ENCODE results near the gene TBC1D22A.

Gene TBC1D22A

DNA sequence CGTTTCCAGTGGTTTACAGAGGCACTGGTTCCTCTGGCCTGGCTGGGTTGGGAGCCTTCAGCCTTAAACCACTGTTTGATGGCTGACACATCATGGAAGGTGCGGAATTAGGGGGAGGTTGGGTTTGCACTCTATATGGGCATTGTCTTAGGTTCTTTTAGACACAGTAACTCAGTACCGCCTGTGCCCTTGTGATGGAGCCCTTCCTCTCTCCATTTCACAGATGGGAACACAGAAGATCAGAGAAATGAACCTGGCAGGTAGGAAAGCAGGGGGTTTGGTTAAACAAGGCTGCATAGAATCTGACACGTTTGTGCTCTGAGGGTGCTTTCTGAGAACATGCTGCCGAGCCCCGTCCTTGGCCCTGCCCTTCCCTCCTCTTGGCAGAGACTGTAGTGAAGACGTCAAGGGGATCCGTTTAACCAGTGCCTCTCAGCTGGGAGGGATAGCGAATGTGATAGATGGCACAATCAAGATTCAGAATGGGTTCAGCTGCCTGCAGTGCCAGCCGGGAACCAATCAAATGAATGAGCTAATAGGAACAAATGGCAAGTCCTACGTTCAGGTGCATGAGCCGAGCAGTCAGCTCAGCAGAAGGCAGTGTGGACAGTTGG is 228.6 kb downstream of the TBC1D22A start:
- DNase-seq (ENCODE audit: low read depth in 1 of 2, low spot score in 1 of 2) = no peak

GRCh38 chr22:46991666-46992065 is 229.2 kb downstream of the TBC1D22A start:
- no peak for DNase-seq (ENCODE audit: low read depth in 1 of 2, low spot score in 1 of 2)

DNA sequence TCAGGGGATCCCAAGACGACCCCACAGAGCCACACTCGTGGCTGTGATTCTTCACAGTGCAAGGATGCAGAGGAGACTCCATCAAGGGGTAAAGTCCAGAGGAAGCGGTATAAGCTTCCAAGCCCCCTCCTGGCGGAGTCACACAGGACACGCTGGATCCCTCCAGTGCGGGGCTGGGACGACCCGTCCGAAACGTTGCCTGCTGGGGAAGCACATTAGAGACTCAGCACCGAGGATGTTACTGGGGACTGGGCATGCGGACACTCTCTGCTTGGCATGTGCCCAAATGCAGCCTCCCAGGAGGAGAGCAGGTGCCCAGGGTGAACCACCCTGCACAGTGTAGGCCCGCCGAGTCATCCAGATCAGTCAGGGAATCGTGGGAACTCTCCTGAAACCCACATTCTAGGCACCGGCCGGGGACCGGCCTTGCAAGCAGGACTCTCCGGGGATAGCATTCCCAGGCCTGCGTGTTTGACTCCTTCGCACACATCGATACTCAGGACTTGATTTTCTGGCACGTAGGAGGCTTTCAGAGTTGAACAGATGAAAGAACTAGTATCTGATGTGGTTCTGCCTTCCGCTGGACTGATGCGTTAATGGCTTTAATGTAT is 229.8 kb downstream of the TBC1D22A start:
- no peak for DNase-seq (ENCODE audit: low read depth in 1 of 2, low spot score in 1 of 2)

DNA sequence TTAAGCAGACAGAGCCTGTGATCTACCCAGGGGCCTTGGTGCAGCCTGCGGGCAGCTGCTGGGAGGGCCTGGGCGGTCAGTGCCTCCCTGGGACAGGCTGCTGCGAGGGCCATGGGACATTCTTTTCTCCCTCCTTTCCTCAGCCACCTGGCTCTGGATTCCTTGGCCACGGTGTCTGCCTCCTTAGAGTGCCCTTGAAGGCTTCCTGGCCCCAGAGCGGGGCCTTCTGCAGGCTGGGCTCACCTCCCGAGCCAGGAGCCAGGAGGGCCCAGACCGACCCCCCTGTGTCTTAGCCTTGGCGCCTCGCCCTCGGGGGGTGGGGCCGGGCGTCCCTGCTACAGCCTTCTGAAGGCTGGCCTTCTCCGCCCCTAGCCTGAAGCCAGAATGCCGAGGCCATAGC is 231.2 kb downstream of the TBC1D22A start:
- DNase-seq (ENCODE audit: low read depth in 1 of 2, low spot score in 1 of 2) = no peak

DNA sequence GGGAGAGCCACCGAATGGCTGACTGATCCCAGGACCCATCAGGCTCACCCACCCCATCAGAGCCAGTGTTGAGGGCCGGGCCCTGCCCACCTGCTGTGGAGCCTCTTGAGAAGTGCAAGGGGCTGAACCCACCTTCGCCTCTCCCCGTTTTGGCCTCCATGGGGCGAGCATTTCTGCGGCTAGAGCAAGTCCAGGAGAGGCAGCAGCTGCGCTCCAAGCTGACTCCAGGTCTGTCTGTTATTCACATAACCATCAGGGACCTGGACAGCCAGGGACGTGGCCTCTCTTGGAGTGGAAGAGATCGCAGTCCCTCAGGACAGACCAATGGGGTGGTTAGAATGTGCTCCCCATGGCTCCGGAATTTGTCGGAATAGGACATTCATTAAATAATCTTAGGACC is 231.8 kb downstream of the TBC1D22A start:
- DNase-seq (ENCODE audit: low read depth in 1 of 2, low spot score in 1 of 2) = no peak

DNA sequence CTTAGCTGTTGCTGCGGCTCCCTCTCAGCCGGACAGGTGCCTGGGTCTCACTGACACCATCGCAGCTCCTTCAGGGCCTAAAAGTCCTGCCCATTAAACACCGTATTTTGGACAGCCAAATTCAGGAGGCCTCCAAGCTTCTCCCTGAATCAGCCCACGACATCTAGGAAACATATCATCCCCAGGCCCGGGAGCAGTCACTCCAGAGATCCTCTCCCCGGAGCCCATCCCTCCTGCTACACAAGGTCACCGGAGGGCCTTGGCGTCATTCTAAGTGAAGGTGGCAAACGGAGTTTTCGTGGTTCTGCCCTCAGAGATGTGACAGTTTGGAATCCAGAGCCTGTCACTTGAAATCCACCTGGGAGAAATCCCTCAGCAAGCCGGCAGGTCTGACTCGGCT is 232.5 kb downstream of the TBC1D22A start:
- no peak for DNase-seq (ENCODE audit: low read depth in 1 of 2, low spot score in 1 of 2)

DNA sequence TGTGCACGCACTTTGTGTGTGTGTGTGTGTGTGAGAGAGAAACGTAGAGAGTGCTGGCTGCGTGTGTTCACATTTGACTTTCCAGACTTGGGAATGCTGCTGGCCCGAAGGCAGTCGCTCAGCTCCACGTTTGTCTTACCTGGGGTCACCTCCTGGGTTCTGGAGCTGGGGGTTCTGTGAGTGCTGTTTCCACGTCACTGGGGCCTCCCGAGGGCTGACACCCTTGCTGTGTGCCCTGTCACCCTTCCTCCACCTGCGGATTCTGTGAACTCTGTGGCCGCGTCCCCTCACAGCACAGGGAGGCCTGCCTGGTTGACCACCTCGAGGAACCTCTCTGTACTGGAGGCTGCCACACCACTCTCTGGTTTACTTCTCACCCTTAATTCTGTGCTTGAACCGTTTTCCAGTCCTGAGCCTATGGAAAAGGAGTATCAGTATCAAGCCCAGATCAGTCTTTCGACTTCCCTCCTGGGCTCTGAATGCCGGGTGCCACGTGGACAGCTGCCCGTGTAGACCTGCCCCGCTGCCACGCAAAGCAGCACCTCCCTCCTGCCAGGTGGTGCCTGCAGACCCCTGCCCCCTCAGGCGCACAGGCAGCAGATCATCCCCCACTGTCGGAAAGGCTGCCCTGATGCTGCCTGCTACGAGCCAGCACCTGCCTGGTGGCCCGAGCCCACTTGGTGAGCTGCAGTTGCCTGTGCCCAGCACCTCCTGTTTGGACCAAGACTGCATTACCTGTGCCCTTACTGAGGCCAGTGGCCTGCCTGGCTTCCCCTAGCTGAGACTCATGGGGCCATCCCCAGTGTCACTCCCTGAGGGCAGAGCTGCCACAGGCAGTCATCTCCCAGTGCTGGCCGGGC is 233.3 kb downstream of the TBC1D22A start:
- no peak for DNase-seq (ENCODE audit: low read depth in 1 of 2, low spot score in 1 of 2)

GRCh38 chr22:46996595-46997310 is 234.3 kb downstream of the TBC1D22A start:
- no peak for DNase-seq (ENCODE audit: low read depth in 1 of 2, low spot score in 1 of 2)

GRCh38 chr22:46997311-46997970 is 235.0 kb downstream of the TBC1D22A start:
- DNase-seq (ENCODE audit: low read depth in 1 of 2, low spot score in 1 of 2) = no peak

- no peak for DNase-seq (ENCODE audit: low read depth in 1 of 2, low spot score in 1 of 2)
Observed at GRCh38 chr22:46998331-46998730, 235.9 kb downstream of the TBC1D22A start.

DNA sequence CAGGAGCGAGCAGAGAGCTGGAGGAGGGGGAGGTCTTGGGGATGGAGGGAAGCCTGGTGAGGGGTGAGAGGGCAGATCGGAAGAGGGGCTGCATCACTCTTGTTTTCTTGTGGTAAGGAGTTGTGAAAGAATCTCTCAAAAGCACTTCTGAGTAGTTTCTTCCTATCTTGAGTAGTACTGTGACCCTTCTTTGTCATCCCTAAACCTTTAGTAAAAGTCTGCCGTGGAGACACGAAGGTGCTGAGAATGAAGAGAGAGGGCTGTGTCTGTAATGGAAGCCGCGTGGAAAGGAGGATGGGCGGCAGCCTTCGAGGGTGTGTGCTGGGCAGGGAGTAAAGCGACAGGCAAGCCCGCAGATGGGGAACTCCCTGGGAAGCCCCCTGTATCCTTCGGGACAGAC is 237.8 kb downstream of the TBC1D22A start:
- no peak for DNase-seq (ENCODE audit: low read depth in 1 of 2, low spot score in 1 of 2)

DNA sequence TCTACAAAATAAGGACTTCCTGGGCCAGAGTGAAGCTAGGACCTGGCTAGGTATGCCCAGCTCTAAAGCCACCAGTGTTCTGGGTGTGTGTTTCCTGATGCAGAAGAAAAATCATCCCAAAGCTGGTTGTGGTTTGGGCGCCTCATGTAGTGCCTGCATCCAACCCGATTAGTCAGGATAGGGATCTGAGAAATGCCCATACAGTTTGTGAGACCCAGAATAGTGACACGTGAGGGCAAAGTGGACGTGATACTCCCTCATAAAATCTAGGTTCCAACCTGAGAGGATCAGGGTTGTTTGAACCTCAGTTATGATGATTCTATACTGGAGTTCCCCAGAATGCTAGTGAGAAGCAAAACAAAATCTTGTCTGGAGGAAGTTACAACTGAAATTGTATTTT is 238.4 kb downstream of the TBC1D22A start:
- no peak for DNase-seq (ENCODE audit: low read depth in 1 of 2, low spot score in 1 of 2)

GRCh38 chr22:47001288-47001687 is 238.8 kb downstream of the TBC1D22A start:
- DNase-seq (ENCODE audit: low read depth in 1 of 2, low spot score in 1 of 2) = no peak

GRCh38 chr22:47002692-47003091 is 240.2 kb downstream of the TBC1D22A start:
- DNase-seq (ENCODE audit: low read depth in 1 of 2, low spot score in 1 of 2) = no peak

GRCh38 chr22:47005506-47006408 is 243.3 kb downstream of the TBC1D22A start:
- DNase-seq (ENCODE audit: low read depth in 1 of 2, low spot score in 1 of 2) = no peak

GRCh38 chr22:47006433-47006832 is 244.0 kb downstream of the TBC1D22A start:
- DNase-seq (ENCODE audit: low read depth in 1 of 2, low spot score in 1 of 2) = no peak

DNA sequence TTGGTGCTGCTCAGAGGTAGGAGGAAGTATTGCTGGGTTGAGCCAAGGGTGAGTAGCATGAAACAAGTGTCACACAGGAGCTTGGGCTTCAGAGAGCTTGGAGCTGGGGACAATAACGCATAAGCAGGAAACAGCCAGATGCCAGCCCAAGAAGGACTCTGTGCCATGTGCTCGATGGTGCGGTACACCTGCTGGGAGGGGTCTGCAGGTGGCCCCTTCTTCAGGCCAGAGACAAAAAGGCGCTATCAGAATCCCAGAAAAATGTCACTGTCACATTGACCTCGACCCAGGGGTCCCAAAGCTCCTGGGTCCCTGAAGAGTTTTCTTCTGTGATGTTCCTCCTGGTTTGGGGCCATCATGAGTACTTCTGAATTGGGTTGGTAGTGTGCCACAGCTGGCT is 244.4 kb downstream of the TBC1D22A start:
- no peak for DNase-seq (ENCODE audit: low read depth in 1 of 2, low spot score in 1 of 2)

DNA sequence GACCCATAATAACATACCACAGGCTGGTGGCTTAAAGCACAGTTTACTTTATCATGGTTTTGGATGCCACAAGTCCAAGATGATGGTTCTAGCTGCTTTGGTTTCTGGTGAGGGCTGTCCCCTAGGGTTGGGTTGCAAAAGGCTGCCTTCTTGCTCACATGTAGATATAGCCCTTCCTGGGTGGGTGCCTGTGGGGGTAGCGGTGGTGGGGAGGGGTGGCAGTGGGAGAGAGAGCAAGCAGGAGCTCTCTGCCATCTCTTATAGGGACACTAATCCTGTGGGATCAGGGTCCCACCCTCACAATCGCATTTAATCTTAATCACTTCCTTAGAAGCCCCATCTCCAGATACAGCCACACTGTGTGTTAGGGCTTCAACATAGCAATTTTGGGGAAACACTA is 245.0 kb downstream of the TBC1D22A start:
- DNase-seq (ENCODE audit: low read depth in 1 of 2, low spot score in 1 of 2) = no peak

DNA sequence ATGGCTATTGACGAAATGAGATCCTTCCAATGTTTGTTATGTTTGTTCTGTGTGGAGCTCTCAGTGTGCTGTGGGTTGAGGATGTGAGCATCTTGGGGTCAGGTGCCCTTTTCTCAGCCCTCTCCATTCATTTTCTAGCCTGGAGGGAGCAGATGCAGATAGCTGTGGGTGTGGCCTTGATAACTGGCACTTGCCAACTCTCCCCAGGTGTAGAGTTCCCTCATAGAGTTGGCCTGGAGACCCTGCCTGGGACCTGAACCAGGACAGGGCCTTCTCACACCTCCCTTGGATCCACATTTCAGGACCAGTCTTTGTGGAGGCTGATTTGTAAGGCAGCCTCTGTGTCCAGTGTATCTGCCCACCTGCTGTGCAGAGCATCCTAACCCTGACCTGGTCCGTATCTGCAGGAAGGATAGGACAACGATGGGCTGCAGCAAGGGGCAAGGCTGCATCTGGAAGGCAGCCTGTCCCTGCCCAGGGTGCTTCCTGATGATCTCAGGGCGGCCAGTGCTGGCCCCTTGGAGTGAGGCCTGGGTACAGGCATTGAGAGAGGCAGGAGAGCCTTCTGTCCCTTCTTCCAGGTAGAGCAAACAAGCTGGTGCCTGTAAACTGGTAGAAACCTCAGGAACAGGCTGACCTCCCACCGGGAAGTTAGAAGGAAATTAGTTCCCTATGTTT is 245.9 kb downstream of the TBC1D22A start:
- DNase-seq (ENCODE audit: low read depth in 1 of 2, low spot score in 1 of 2) = no peak
